ENCODE results near the gene TMEM163. TPM values are rescaled to one million over a fixed set of nuclear protein-coding genes. Genes with fewer than 3 reads are reported as not detected.

TMEM163 gene
- total RNA-seq, 4 donors from 2014 or later: 0.27 to 4.7 (median 1.1) TPM

DNA sequence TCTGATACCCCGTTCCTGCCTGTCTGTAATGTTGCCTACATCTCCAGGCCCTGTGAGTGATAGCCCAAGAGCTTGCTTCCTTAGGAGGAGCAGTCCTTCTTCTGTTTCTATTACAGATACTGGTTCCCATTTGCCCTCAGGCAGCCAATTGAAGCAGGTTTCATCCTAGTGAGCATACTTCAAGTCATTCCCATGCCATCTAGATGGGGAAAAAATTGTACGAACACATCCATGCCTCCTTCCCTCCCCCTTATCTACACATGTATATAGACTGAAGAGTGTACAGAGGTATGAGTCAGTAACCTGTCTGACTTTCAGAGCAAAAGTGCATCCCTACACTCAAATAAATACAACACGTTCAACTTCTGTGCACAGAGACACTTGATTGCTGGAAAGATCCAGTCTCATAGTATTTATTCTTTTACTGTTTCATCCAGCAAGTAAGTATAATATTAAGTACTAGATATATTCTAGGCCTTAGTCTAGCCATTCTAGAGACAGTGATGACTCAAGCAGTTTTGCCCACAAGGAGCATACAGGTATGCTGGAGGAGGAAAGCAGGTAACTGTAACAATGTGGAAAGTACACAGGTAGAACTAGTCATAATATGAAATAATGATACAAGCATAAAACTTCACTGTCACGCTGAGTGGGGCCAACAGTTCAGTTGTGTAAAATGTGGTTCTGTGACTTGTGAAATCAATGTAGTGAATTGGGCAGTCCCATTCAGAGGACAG lies 311.5 kb downstream of the TMEM163 start:
- DNase-seq: no peak
- no peaks in the 10 kb centered on the region for H3K9me3 ChIP-seq
- intact Hi-C loops (cut with DNase I): no loop called here
- H3K27me3 ChIP-seq: no peaks in the 10 kb centered on the region
- no peak overlapping the region for H3K27ac ChIP-seq
- 96% methylated on average over 4 of the region's 4 CpGs for WGBS, 2 donors
- H3K4me3 ChIP-seq (replicated peaks in 1 of 3): no peak overlapping the region
- no peaks in the 10 kb centered on the region for H3K36me3 ChIP-seq
- peaks cover 0 to 22% of the 10 kb centered on the region in 2 donors for H3K4me1 ChIP-seq
- TF ChIP-seq, protein P1, sequence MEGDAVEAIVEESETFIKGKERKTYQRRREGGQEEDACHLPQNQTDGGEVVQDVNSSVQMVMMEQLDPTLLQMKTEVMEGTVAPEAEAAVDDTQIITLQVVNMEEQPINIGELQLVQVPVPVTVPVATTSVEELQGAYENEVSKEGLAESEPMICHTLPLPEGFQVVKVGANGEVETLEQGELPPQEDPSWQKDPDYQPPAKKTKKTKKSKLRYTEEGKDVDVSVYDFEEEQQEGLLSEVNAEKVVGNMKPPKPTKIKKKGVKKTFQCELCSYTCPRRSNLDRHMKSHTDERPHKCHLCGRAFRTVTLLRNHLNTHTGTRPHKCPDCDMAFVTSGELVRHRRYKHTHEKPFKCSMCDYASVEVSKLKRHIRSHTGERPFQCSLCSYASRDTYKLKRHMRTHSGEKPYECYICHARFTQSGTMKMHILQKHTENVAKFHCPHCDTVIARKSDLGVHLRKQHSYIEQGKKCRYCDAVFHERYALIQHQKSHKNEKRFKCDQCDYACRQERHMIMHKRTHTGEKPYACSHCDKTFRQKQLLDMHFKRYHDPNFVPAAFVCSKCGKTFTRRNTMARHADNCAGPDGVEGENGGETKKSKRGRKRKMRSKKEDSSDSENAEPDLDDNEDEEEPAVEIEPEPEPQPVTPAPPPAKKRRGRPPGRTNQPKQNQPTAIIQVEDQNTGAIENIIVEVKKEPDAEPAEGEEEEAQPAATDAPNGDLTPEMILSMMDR (IDR thresholded peaks at IDR 0.05): no peak
- TF ChIP-seq POLR2A (IDR thresholded peaks at IDR 0.05): no peak

DNA sequence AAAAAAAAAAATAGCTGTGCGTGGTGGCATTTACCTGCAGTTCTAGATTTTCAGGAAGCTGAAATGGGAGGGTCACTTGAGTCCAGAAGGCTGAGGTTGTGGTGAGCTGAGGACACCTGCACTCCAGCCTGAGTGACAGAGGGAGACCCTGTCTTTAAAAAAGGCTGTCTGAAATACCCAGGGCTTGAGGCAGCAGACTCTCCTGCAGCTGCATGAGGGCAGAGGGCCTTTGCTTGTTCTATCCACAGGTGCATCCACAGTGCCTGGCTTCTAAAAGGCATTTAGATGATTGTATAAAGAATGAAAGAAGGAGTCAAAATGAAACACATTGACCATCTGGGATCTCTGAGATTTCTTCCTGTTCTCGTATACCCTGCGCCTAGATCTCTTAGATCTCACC lies 312.1 kb downstream of the TMEM163 start:
- H3K4me1 ChIP-seq: peaks cover 0 to 16% of the 10 kb centered on the region in 2 donors

DNA sequence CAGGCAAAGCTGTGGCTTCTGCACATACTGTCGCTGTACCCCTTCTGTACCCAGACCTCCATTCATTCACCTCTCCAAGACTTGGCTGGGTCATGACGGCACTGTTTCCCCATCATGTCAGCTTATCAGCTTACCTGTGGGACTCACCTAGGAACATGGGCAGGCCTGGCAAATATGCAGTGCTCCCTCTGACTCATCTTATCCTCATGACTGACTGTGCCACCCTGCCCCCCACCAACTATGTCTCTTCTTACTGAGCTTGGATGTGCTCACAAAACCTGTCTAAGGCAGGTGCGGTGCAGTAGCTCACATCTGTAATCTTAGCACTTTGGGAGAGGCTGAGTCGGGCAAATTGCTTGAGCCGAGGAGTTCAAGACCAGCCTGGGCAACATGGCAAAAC lies 312.5 kb downstream of the TMEM163 start:
- Histone ChIP-seq H3K4me3 (replicated peaks in 1 of 3) (no peak overlapping the region), H3K36me3 (no peaks in the 10 kb centered on the region), H3K27me3 (no peaks in the 10 kb centered on the region), H3K4me1 (peaks cover 0 to 16% of the 10 kb centered on the region in 2 donors), H3K9me3 (no peaks in the 10 kb centered on the region), H3K27ac (no peak overlapping the region)
- DNase-seq: no peak
- intact Hi-C loops (cut with DNase I): no loop called here
- WGBS, 2 donors: 97 to 99% methylated on average over 5 of the region's 5 CpGs
- TF ChIP-seq POLR2A (IDR thresholded peaks at IDR 0.05): no peak
- TF ChIP-seq, protein P1 (IDR thresholded peaks at IDR 0.05): no peak

More for the DNA sequence above, 312.1 kb downstream of the TMEM163 start:
- no peak overlapping the region for H3K4me3 ChIP-seq (replicated peaks in 1 of 3)
- no peaks in the 10 kb centered on the region for H3K9me3 ChIP-seq
- intact Hi-C loops (cut with DNase I): no loop called here
- no peak overlapping the region for H3K27ac ChIP-seq
- no peaks in the 10 kb centered on the region for H3K36me3 ChIP-seq
- TF ChIP-seq POLR2A (IDR thresholded peaks at IDR 0.05): no peak
- TF ChIP-seq, protein P1 (IDR thresholded peaks at IDR 0.05): no peak
- WGBS, 2 donors: 99 to 100% methylated on average over 3 of the region's 3 CpGs
- no peak for DNase-seq
- no peaks in the 10 kb centered on the region for H3K27me3 ChIP-seq

Other genes with a start within 250 kb of the TMEM163 start
- gene ACMSD, start 119.6 kb upstream of the TMEM163 start, total RNA-seq: 1 to 10 TPM in 1 of 4 donors, not detected in 3; 1.4 TPM
- gene CCNT2, start 199.8 kb upstream of the TMEM163 start, total RNA-seq: 10 to 100 TPM; 40.1 to 81.8 (median 45.1) TPM

All from thyroid gland (tissue), 4 donors.